Measurements from ENCODE around the gene KCNB1.

DNA sequence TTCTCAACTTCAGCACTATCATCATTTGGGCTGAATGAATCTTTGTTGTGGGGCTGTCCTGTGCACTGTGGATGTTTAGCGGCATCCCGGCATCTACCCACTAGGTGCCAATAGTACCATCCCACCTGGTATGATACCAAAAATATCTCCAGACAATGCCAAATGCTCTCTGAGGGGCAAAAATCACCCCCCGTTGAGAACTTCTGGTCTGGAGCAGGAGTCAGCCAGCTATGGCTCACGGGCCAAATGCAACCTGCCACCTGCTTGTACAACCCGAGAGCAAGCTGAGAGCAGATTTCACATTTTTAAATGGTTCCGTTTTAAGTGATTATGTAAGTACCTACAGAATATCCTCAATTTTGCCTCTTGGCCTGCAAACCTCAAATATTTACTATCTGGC is 26.8 kb downstream of the KCNB1 start:
- no peak for TF ChIP-seq MYC (IDR thresholded peaks at IDR 0.05; ENCODE audit: low read depth, low read length)
- TF ChIP-seq, protein P1, sequence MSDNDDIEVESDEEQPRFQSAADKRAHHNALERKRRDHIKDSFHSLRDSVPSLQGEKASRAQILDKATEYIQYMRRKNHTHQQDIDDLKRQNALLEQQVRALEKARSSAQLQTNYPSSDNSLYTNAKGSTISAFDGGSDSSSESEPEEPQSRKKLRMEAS (IDR thresholded peaks at IDR 0.05; ENCODE audit: low read depth, low read length) = no peak

Measured in NB4 (cell line).